ENCODE data around the gene MAML1.

- TF ChIP-seq CTCF (IDR thresholded peaks at IDR 0.05) (no peak), EP300 (IDR thresholded peaks at IDR 0.05) (no peak), POLR2A (IDR thresholded peaks at IDR 0.05) (no peak), POLR2AphosphoS5 (IDR thresholded peaks at IDR 0.05) (no peak)
These were observed 31.4 kb downstream of the MAML1 start for GRCh38 chr5:179764056-179764455.

Measured in gastroesophageal sphincter (tissue), 3 donors.